ENCODE results near the gene MVB12B.

The MVB12B gene

GRCh38 chr9:126371007-126371870 is 44.6 kb downstream of the MVB12B start:
- TF ChIP-seq CTCF (conservative IDR thresholded peaks at IDR 0.05; ENCODE audit: low read length) = no peak
- no peak for DNase-seq (ENCODE audit: low read depth)
- H3K4me3 ChIP-seq (ENCODE audit: low read length) = no peak overlapping the region

GRCh38 chr9:126372716-126373115 is 46.1 kb downstream of the MVB12B start:
- no peak overlapping the region for H3K4me3 ChIP-seq (ENCODE audit: low read length)
- no peak for DNase-seq (ENCODE audit: low read depth)
- no peak for TF ChIP-seq CTCF (conservative IDR thresholded peaks at IDR 0.05; ENCODE audit: low read length)

GRCh38 chr9:126373241-126373640 is 46.6 kb downstream of the MVB12B start:
- TF ChIP-seq CTCF (conservative IDR thresholded peaks at IDR 0.05; ENCODE audit: low read length) = no peak
- peak; percentile 50 for DNase-seq (ENCODE audit: low read depth)
- H3K4me3 ChIP-seq (ENCODE audit: low read length) = no peak overlapping the region

GRCh38 chr9:126374366-126374781 is 47.7 kb downstream of the MVB12B start:
- no peak overlapping the region for H3K4me3 ChIP-seq (ENCODE audit: low read length)
- no peak for DNase-seq (ENCODE audit: low read depth)
- TF ChIP-seq CTCF (conservative IDR thresholded peaks at IDR 0.05; ENCODE audit: low read length) = no peak

- no peak for TF ChIP-seq CTCF (conservative IDR thresholded peaks at IDR 0.05; ENCODE audit: low read length)
- peak; percentile 31 for DNase-seq (ENCODE audit: low read depth)
- H3K4me3 ChIP-seq (ENCODE audit: low read length) = no peak overlapping the region
Measured at GRCh38 chr9:126375386-126375785, 48.8 kb downstream of the MVB12B start.

- H3K4me3 ChIP-seq (ENCODE audit: low read length) = no peak overlapping the region
- DNase-seq (ENCODE audit: low read depth) = no peak
- TF ChIP-seq CTCF (conservative IDR thresholded peaks at IDR 0.05; ENCODE audit: low read length) = no peak
Measured at GRCh38 chr9:126376311-126377175, 49.9 kb downstream of the MVB12B start.

Measured in AG10803 (cell line).